Erythroblast (primary cell): ENCODE measurements around the gene NFYC.
A peak's percentile ranks its signal among the peaks of the same experiment; 100 is the strongest.

Source experiments
- DNase-seq, 2 experiments: peaks; one replicate each; lab custom pipeline; 2025; lab: John Stamatoyannopoulos, UW
- GATA1 ChIP-seq: IDR thresholded peaks from 2 replicates; pipeline ENCODE4 v1.6.1; 2011; ENCODE audit warnings: low read depth, mild to moderate bottlenecking, control low read depth, low read length, moderate library complexity
- POLR2A ChIP-seq: IDR thresholded peaks from 2 replicates; pipeline ENCODE4 v1.6.1; 2011; ENCODE audit warnings: mild to moderate bottlenecking, low read length

NFYC gene

DNA sequence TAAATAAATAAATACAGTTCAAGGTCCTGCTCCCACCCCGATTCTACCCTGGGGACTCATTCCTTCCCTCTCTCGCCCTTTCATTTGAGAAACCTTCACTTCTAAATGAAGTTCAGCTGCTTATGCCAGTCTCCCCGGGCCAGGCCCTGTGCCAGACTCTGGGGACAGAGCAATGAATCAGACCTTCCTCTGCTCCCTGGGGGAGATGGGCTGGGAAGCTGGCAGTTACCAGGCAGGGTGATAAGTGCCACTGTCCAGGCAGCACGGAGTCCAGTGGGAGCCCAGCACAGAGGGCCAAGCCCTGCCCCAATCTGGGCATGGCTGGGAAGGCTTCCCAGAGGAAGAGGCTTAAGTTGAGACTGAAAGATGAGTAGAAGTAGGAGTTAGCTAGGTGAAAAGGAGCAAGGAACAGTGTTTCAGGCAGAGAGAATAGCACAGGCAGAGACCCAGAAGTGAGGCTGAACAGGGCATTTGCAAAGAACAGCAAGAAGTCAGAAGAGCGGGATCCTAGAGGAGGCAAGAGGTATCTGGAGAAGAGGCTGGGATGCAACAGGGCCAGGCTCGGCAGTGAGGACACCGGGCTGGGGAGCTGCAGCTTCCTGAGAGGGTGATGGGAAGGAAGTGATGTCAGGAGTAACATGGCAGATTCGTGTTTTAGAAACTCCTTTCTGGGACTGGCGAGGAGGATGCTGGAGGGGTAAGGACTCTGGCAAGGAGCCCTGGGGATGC is 105.6 kb downstream of the NFYC start:
- TF ChIP-seq POLR2A (no peak), GATA1 (no peak)
- DNase-seq: no peak

DNA sequence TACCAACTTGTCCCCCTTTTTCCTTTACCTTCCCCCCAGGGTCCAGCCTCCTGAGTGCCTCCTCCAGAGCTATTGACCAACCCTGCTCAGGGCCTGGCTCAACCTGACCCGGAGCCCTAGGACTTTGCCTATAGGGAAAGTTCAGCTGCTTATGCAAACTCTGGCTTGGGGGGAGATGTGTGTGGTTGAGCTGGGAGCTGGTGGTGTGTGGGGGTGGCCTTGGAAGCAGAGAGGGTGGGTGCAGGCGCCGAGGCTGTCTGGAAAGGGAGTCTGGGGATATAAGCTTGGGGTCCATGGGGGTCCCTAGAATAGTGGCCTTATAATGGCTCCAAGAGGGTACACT is 106.1 kb downstream of the NFYC start:
- DNase-seq: no peak
- no peak for TF ChIP-seq GATA1
- TF ChIP-seq POLR2A: no peak

DNA sequence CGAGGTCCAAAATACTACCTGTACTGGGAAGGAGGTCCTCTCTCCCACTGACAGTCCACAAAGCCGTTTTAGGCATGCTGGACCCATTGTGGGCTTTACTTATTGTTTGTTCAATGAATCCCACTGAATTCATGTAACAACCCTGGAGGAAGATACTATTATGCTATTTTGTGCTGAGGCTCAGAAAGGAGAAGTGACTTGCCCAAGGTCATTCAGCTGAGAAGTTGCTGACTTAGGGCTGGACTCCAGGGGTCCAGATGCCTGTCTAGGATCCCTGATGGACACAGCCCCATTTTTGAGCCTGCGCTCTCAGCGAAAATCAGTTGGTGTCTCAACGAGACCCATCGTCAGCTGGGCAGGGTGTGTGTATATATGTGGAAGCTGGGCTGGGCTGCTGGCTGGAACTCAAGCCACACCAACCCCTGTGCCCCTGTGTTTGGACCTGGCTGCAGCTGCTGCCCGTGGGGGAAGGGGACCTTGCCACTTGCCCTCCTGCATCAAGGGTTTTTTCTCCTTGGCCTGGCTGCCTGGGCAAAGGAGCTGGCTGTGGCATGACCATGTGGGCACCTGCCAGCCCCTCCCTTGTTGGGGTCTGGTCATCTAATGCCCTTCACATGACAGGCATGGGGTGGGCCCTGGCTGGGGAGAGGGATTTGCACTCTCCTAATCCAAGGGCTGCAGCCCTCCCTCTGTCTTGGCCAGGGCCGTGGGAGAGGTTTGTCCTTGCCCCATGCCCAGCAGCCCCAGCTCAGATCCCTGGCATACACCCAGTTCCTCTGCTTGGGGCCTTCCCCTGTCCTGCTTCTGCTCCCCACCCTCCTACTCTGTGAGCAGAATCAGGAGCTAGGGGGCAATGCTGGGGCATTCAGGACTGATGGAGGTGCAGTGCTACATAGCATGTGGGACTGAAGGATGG is 107.1 kb downstream of the NFYC start:
- TF ChIP-seq GATA1 (no peak), POLR2A (no peak)
- no peak for DNase-seq

DNA sequence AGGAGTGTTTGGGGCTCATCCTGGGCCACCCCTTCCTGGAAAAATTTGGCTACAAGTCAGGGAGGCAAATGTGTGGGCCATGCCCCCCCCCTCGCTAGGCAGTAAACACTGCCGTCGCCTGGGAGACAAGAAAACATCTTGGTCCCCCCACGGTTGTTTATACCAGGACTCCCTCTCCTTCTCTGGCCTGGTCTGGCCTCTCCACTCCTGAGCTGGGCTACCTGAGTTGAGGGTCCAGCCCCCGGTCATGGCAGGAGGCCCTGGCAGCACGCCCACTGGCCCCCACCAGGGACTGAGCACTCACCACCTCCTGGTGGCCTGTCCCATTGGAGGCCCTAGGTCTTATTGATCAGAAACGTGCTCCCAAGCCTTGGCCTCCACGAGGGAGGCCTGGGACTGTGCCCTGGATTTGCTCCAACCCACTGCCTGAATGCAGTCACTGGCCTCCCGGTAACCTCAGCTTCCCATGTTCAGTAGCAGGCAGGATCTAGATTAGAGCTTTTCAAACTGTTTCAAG is 107.9 kb downstream of the NFYC start:
- no peak for DNase-seq
- no peak for TF ChIP-seq POLR2A
- no peak for TF ChIP-seq GATA1

DNA sequence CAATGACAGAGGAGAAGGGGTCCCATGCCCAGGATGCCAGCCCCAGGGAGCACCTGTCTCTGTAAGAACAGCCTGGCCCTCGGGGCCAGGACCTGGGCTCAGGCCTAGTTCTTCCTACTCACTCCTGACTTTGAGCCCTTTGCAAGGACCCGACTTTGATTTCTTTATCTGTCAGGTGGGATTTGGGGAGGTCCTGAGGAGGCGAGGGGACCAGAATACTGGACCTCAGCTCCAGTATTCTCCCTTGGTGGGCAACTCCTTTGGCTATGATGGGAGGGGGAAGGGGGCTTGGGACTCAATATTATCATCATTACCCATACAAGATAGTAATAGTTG is 110.2 kb downstream of the NFYC start:
- TF ChIP-seq GATA1 (no peak), POLR2A (no peak)
- DNase-seq: no peak

DNA sequence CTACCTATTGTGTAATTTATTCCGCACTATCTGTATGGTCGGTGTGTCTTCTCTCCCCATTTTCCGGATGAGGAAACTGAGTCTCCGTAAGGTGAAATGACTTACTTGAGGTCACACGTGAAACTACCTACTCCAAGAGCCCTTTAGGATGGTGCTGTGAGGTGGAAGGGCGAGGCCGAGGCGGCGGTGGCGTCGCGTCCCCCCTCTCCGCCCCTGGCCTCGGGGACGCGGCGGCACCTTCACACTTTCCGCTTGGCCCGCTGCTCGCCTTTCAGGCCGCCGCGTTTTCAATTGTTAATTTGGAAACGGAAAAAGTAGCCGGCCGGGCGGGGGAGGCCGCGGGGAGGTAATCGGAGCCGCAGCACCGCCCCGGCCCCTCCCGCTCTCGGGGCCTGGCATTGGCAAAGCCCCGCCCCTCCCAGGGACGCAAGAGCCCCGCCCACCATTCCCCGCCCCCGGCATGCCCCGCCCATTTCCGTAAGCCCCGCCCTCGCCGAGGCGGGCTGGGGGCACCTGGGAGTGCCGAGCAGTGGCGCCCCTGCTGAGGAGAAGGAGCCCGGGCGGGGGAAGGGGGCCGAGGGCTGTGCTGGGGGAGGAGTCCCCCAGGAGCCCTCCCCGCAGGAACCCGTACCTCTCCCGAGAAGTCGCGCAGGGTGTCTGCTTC is 110.7 kb downstream of the NFYC start:
- TF ChIP-seq GATA1 (no peak), POLR2A (no peak)
- DNase-seq: peak; percentile 91 to 93

DNA sequence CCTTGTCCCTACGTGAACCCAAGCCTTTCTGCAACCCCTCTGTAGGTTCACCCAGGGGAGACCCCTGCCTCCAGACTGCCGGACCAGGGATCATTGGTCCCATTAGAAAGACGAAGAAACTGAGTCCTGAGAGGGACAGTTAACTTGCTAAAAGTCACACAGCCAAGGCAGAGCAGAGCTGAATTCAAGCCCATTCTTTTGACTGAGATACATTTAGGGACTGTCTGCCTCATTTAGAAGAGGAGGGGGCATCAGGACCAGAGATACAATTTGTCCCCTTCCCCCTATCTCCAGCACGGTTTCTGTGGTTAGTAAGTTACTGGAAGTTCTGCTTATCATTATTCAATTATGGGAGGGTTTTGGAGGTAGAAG is 111.2 kb downstream of the NFYC start:
- no peak for TF ChIP-seq GATA1
- DNase-seq: peak in 1 of 2 experiments; percentile 42

DNA sequence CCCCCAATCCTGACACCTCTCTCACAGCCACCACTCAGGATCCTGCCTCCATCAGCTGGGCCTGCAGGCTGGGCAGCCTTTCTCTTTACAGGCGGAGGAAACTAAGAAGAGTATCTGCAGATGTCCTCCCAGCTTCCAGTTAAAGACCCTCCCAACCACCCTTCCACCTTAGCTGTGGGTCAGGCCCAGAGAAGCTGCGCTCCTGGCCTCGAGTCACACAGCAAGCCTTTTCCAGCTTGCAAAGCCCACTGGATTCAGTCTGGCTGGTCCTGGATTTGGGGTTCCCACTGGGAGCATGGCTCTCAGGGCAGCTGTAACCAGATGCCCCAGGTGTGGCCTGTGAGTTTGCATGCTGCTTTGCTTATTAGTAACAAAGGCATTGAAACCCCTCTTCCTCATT is 111.9 kb downstream of the NFYC start:
- no peak for TF ChIP-seq POLR2A
- no peak for TF ChIP-seq GATA1

DNA sequence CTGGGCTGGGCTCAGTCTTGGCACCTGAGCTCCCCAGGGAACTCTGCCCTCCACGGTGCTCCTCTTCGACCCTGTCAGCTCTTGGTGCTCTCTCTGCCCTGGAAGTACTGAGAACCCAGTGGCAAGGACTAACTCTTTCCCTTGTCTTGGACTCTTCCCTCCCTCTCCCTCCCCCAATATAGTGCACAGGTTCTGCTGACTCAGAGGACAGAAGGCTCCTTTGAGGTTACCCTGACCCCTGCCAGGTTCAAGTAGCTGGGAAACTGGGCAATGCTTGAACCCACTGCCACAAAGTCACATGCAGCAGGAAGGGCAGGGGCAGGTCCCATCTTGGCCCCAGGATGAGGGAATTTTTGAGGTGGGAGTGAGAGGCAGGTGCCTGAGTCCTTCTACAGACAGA is 112.4 kb downstream of the NFYC start:
- no peak for DNase-seq
- no peak for TF ChIP-seq GATA1
- TF ChIP-seq POLR2A: no peak

More for the DNA sequence above, 111.9 kb downstream of the NFYC start:
- no peak for DNase-seq

DNA sequence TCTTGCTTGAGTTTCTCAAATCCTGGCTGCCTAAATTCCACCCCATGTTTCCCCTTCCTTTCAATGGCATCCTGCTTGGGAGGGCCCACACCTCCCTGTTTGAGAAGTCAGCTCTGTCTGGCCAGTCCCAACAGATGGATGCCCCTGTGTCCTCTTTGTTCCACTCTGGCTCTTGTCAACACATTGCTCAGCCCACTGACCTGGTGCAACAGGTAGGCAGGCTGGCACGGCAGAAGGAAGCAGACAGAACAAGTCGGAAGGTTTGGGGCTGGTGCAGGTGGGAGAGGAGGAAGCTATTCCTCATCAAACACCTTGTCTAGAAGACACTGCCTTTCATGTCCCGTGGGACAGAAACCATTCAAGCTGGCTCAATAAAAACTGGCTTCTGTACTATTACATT is 114.7 kb downstream of the NFYC start:
- TF ChIP-seq GATA1: no peak
- TF ChIP-seq POLR2A: no peak
- DNase-seq: no peak

DNA sequence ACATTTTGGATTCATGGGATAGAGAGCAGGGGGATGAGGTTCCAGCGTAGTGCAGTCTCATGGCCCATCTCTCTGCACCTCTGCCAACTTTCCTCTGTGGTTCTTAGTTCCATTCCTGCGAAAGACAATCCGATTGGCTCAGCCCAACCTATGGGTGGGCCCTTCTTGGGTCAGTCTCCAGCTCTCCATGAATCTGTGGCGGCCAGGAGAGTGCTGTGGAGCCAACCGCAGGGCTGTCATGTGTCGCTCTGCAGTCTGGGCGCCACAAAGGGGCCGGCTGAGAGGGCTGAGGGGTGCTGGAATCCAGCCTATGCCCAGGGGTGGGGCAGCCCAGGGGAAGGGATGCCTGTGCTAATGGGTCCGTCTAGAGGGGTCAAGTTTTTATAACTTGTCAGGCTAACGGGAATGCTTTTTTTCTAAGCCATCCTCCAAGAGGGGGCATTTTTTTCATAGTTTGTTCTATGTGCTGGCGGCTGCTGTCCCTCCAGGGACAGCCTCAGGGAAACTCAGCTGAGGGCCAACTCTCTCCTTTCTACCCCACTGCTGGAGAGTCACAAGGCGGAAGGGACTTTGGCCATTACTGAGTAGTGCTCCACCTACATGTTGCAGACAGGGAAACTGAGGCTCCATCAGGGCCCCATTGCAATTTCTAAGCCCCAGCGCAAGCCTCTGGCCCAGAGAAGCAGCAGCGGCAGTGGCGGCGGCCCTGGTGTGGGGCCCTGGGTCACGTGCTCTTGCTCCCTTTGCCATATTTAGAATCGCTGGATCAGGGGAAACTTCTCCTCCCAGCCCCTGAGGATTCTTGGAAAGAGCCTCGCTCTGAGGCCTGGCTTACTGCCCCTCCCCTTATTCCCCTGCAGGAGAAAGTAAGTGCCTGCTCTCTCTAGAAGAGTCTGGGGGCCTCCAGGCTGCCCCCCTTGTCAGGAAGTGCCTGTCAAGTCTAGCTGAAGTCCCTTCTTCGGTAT is 115.5 kb downstream of the NFYC start:
- TF ChIP-seq POLR2A: no peak
- no peak for TF ChIP-seq GATA1
- no peak for DNase-seq

DNA sequence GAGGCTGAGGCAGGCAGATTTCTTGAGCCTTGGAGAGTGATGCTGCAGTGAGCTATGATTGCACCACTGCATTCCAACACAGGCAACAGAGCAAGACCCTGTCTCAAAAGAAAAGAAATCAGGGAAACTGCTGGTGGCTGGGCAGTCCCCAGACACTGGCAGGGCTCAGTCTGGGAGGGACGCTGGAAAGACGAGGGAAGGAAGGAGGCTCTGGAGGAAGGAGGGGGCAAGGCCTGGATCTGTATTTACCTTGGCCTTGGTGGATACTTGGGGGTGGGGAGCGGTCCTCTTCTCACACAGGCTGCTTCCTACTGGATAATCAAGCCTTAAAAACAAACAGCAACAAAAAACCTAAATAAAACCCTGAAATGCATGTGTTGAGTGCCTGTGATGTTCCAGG is 116.5 kb downstream of the NFYC start:
- TF ChIP-seq GATA1: no peak
- no peak for TF ChIP-seq POLR2A
- DNase-seq: no peak

DNA sequence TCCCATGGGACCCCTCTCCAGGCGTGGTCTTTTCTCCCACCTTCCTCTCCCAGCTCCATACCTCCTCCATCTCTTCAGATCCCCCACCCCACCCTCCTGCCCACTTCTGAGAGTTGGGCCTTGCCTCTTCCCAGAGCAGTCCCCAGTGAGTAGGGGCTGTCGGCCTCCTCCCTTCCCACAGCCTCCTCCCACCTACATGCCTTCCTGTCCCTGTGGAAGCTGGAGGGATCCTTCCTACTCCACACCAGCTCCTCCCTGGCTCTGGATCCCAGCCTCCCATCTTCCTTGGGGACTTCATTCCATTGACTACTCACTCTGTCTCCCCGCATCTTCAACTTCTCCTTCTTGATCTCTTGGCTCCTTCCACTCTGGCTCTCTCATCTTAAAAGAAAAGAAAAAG is 116.9 kb downstream of the NFYC start:
- TF ChIP-seq POLR2A (no peak), GATA1 (no peak)
- no peak for DNase-seq
